Cardiac fibroblast (primary cell): ENCODE data around the gene CRTC3.

Experiments used
- DNase-seq, 2 donors: peaks; one replicate each; pipeline versions ENCODE4 v3.0.0 to v3.0.0-alpha.2; 2010; ENCODE audit warnings: low read depth in 2 of 2
- H3K4me3 ChIP-seq, 2 donors: replicated peaks in 1 of 2; 1 replicate in 1 of 2; 2 replicates in 1 of 2; pipeline ENCODE4 v1.5.1; 2011; ENCODE audit warnings: low read depth in 2 of 2, low read length in 2 of 2, mild to moderate bottlenecking in 2 of 2, moderate library complexity in 1 of 2
- CTCF ChIP-seq: IDR thresholded peaks from one replicate; pipeline ENCODE4 v1.5.1; 2011; ENCODE audit warnings: low read depth, mild to moderate bottlenecking, low read length, inconsistent platforms

Gene CRTC3

DNA sequence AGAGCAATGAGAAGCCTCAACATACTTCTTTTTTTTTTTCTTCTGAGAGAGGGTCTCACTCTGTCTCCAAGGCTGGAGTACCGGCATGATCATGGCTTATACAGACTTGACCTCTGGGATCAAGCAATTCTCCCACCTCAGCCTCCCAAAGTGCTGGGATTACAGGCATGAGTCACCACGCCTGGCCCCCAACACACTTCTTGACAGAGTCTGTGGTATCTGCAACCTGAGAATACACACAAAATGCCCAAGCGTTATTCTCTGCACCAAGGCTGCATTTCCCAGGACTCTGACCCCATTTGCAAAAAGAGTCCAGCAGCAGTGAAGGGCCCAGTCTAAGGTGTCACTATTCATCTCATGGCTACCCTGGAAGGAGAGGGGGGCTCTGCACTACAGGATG lies 144.8 kb downstream of the CRTC3 start:
- no peak overlapping the region for H3K4me3 ChIP-seq
- DNase-seq: no peak
- TF ChIP-seq CTCF: no peak

DNA sequence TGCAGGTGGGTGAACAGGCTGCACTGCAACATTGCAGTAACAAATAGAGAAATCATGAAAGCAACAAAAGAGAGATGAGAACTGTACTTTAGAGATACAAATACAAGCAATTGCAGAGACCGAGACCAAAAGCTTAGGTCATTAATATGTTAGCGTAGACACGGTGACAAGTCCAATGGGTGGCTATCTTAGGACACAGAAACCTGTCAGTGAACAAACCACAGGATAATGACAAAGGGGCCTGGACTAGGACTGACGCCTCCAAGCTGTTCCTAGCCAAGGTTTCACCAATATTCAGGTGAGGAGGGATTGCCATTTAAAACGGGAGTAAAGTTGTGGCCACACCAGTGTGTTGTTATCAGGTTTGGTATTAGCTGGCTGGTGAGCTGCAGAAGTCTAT lies 145.7 kb downstream of the CRTC3 start:
- no peak for TF ChIP-seq CTCF
- no peak for DNase-seq

DNA sequence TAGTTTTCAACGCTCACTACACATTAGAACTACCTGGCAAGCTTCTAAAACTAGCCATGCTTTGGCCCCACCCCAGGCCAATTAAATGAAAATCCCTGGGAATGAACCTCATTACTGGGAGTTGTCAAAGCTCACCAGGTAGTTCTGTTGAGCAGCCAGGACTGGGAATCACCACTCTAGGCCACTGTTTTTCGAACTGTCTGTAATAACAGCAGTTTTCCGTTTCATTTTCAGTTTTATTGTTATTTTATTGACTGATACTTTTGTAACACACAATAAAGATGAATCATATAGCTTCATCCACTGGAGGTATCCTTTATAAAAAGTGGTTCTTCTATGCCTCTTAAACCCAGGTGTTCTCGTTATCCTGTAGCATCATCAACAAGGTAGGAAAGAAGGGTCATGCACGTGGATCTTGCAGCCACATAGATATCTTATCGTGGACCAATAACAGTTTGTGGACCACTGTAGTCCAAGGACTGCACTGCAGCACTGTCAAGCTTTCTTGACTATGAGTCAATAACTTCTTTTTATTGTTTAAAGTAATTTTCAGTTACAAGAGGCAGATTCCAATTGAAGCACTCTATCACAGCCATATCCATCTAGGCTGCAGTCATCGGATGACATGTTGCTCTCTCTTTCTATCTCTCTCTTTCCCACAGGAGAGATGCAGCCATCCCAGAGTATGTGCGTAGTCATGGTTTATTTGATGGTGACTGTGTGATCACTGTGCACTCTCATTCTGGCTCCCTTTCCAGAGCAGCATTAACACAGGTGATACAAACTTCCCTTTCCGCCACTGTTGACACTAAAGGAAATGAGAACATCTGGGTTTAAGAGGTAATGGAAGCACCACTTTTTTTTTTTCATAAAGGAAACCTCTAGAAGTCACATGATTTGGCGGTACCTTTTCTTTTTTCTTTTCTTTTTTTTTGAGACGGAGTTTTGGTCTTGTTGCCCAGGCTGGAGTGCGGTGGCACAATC lies 148.4 kb downstream of the CRTC3 start:
- TF ChIP-seq CTCF: no peak
- no peak for DNase-seq
- no peak overlapping the region for H3K4me3 ChIP-seq

More for the DNA sequence above, 145.7 kb downstream of the CRTC3 start:
- no peak overlapping the region for H3K4me3 ChIP-seq

GRCh38 chr15:90679959-90680358 lies 150.2 kb downstream of the CRTC3 start:
- TF ChIP-seq CTCF: no peak
- H3K4me3 ChIP-seq: no peak overlapping the region
- DNase-seq: peak in 1 of 2 donors; percentile 28

DNA sequence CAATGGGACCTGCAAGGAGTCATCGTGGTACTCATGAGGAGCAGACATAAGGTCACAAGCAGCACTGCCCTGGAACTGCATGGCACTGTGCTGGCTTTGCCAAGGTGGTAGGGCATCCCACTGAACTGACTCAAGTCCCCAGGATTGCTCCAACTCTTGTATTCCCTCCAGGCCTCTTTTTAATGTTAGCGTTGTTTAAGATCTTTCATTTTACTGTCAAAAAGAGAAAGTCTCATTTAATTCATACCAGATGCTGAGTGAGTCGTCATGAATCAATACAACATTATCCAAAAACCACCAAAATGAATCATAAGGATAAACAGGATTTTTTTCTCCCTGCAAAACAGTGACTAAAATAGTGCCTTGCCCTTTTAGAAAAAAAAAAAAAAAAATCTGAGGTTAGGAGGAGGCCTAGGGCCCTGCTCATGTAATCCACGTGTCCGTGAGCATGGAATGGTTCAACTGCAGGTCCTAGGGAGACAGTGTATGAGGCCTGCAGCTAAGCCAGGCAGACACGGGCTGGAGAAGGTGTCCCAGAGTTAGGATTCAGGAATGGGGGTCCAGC lies 150.7 kb downstream of the CRTC3 start:
- no peak overlapping the region for H3K4me3 ChIP-seq
- peak; percentile 85 to 95 for DNase-seq
- TF ChIP-seq CTCF: no peak

GRCh38 chr15:90681056-90681455 lies 151.3 kb downstream of the CRTC3 start:
- no peak overlapping the region for H3K4me3 ChIP-seq
- no peak for TF ChIP-seq CTCF
- DNase-seq: peak in 1 of 2 donors; percentile 5
